HG03025 (cell line): ENCODE data around the gene PAFAH1B1.
"Not testable (repeated sequence)": the region's sequence is repeated elsewhere in the genome, so short reads cannot be mapped to it uniquely, and the experiment has no call there.

Experiments used
- ATAC-seq: cut with Tn5 transposase; IDR thresholded peaks from one replicate; pipeline ENCODE4 v1.9.1; 2021; ENCODE audit warnings: mild to moderate bottlenecking, moderate library complexity; ENCODE audit not compliant: unreplicated experiment, low FRiP score

The PAFAH1B1 gene

GRCh38 chr17:2687074-2687418, 93.6 kb downstream of the PAFAH1B1 start:
- no peak for ATAC-seq

GRCh38 chr17:2688351-2689342, 95.2 kb downstream of the PAFAH1B1 start:
- ATAC-seq, result no peak

- ATAC-seq, result no peak
Measured at GRCh38 chr17:2689411-2690164, 96.1 kb downstream of the PAFAH1B1 start.

GRCh38 chr17:2690165-2691068, 97.0 kb downstream of the PAFAH1B1 start:
- no peak for ATAC-seq

- ATAC-seq, result no peak
Measured at GRCh38 chr17:2691069-2691871, 97.8 kb downstream of the PAFAH1B1 start.

GRCh38 chr17:2691965-2692780, 98.7 kb downstream of the PAFAH1B1 start:
- no peak for ATAC-seq

GRCh38 chr17:2692781-2693135, 99.3 kb downstream of the PAFAH1B1 start:
- ATAC-seq, result no peak

- ATAC-seq, result no peak
Measured at GRCh38 chr17:2693561-2694380, 100.3 kb downstream of the PAFAH1B1 start.

- no peak for ATAC-seq
Measured at GRCh38 chr17:2694381-2695242, 101.2 kb downstream of the PAFAH1B1 start.

- no peak for ATAC-seq
Measured at GRCh38 chr17:2695243-2695960, 101.9 kb downstream of the PAFAH1B1 start.

GRCh38 chr17:2695961-2696760, 102.7 kb downstream of the PAFAH1B1 start:
- ATAC-seq, result no peak

- ATAC-seq, result no peak
Measured at GRCh38 chr17:2697611-2698162, 104.2 kb downstream of the PAFAH1B1 start.

GRCh38 chr17:2699216-2699805, 105.9 kb downstream of the PAFAH1B1 start:
- ATAC-seq, result not testable (repeated sequence)

GRCh38 chr17:2700030-2700490, 106.6 kb downstream of the PAFAH1B1 start:
- no peak for ATAC-seq
